Omental fat pad (tissue), 4 donors: Measurements from ENCODE around the gene BST2. TPM values are rescaled to one million over a fixed set of nuclear protein-coding genes. Genes with fewer than 3 reads are reported as not detected.

Experiments used
- ATAC-seq: fragments of 150-250 bp; one replicate; pipeline ENCODE4 v1.9.1; 2016; ENCODE audit warnings: mild to moderate bottlenecking, moderate library complexity; ENCODE audit not compliant: low FRiP score
- DNase-seq: peaks from one replicate; pipeline ENCODE4 v3.0.0-alpha.2; 2019; ENCODE audit warnings: low spot score
- total RNA-seq, 4 donors: library from RNA; depleted of rRNA; stranded (reverse); fragments of >200 nt; gene quantifications; one replicate each; pipeline ENCODE4 v1.1.0, GENCODE V29; 2016
- TF ChIP-seq, protein P1 (sequence below), 3 donors: fragments of 450-650 bp; IDR thresholded peaks; one replicate each; pipeline ENCODE4 v1.5.1; 2016 to 2017; ENCODE audit warnings: antibody characterized with exemption in 3 of 3, mild to moderate bottlenecking in 3 of 3, moderate library complexity in 2 of 3

The BST2 gene, protein sequence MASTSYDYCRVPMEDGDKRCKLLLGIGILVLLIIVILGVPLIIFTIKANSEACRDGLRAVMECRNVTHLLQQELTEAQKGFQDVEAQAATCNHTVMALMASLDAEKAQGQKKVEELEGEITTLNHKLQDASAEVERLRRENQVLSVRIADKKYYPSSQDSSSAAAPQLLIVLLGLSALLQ
- total RNA-seq: 100 to 1,000 TPM; 126 to 368 (median 146) TPM

- no peak for DNase-seq
- TF ChIP-seq, protein P1, sequence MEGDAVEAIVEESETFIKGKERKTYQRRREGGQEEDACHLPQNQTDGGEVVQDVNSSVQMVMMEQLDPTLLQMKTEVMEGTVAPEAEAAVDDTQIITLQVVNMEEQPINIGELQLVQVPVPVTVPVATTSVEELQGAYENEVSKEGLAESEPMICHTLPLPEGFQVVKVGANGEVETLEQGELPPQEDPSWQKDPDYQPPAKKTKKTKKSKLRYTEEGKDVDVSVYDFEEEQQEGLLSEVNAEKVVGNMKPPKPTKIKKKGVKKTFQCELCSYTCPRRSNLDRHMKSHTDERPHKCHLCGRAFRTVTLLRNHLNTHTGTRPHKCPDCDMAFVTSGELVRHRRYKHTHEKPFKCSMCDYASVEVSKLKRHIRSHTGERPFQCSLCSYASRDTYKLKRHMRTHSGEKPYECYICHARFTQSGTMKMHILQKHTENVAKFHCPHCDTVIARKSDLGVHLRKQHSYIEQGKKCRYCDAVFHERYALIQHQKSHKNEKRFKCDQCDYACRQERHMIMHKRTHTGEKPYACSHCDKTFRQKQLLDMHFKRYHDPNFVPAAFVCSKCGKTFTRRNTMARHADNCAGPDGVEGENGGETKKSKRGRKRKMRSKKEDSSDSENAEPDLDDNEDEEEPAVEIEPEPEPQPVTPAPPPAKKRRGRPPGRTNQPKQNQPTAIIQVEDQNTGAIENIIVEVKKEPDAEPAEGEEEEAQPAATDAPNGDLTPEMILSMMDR (IDR thresholded peaks at IDR 0.05): no peak
- peak; percentile 88 for ATAC-seq
Measured at GRCh38 chr19:17405250-17406045, at the start of gene BST2. Gene BST2, minus strand, starts transcription at chr19:17405630. Its CDS starts 55 bp downstream, at chr19:17405575.

GRCh38 chr19:17454576-17455071, 49.2 kb upstream of the BST2 start:
- DNase-seq: no peak
- TF ChIP-seq, protein P1 (IDR thresholded peaks at IDR 0.05): no peak
- no peak for ATAC-seq

GRCh38 chr19:17451820-17452219, 46.4 kb upstream of the BST2 start:
- TF ChIP-seq, protein P1 (IDR thresholded peaks at IDR 0.05): no peak
- ATAC-seq (no peak), DNase-seq (no peak)

GRCh38 chr19:17450264-17451075, 45.0 kb upstream of the BST2 start:
- ATAC-seq (no peak), DNase-seq (no peak)

GRCh38 chr19:17448131-17448967, 42.9 kb upstream of the BST2 start, which contains the start of gene TMEM221:
Gene TMEM221, minus strand, starts transcription at chr19:17448668. Its CDS starts 206 bp downstream, at chr19:17448462.
- ATAC-seq (peak; percentile 61), DNase-seq (no peak)

More at GRCh38 chr19:17450264-17451075, 45.0 kb upstream of the BST2 start:
- TF ChIP-seq, protein P1 (IDR thresholded peaks at IDR 0.05): no peak

More at GRCh38 chr19:17448131-17448967, 42.9 kb upstream of the BST2 start, which contains the start of gene TMEM221:
- TF ChIP-seq, protein P1 (IDR thresholded peaks at IDR 0.05): no peak
